ENCODE data around the gene MTHFD1L.
"Not testable (repeated sequence)": the region's sequence is repeated elsewhere in the genome, so short reads cannot be mapped to it uniquely, and the experiment has no call there.

MTHFD1L gene

GRCh38 chr6:151084275-151084674, 218.8 kb downstream of the MTHFD1L start:
- H3K9me3 ChIP-seq (ENCODE audit: severe bottlenecking) = no peaks in the 10 kb centered on the region
- no peaks in the 10 kb centered on the region; the same call in 1 of the 2 replicates for H3K36me3 ChIP-seq
- H3K27ac ChIP-seq = no peak overlapping the region
- TF ChIP-seq CTCF (IDR thresholded peaks at IDR 0.05; ENCODE audit: low read depth, low read length) = no peak
- no peak overlapping the region for H3K4me3 ChIP-seq (ENCODE audit: low read depth, low read length)
- H3K27me3 ChIP-seq (ENCODE audit: insufficient read depth, low read depth, severe bottlenecking) = no peaks in the 10 kb centered on the region
- DNase-seq = no peak

- not testable (repeated sequence) for H3K27ac ChIP-seq; H3K27me3 ChIP-seq (ENCODE audit: insufficient read depth, low read depth, severe bottlenecking); DNase-seq; H3K4me3 ChIP-seq (ENCODE audit: low read depth, low read length); H3K9me3 ChIP-seq (ENCODE audit: severe bottlenecking); H3K36me3 ChIP-seq
These were observed 221.6 kb downstream of the MTHFD1L start for GRCh38 chr6:151087055-151087454.

DNA sequence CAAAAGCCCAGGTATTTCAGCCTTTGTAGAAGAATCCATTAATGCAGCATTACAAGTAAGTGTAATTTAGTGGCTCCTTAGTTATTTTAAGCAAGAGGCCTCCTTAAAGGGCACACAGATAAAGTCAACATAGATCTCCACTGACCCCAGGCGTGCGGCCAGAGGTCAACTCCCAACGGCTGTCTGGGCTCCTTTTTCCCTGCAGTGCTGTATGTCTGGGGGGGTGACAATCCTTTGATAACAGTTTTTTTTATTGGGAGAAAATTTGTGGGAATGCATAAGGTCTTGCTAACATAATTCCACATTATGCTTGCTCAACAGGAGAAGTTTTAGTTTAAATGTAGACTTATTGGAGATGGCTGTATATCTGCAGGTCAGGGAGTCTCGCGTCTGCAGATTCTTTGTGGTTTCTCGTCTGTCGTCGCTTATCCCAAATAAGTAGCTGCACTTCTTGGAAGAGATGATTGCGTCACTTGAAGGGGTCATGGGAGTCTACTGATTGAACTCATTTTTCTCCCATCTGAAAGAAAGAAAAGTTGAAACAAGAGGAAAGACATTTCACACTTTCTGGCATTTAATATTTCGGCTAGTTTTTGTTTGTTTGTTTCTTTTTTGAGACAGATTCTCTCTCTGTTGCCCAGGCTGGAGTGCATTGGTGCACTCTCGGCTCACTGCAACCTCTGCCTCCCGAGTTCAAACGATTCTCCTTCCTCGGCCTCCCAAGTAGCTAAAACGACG, 222.5 kb downstream of the MTHFD1L start:
- DNase-seq = no peak
- Histone ChIP-seq H3K36me3 (peaks cover 4% of the 10 kb centered on the region), H3K4me3 (ENCODE audit: low read depth, low read length) (no peak overlapping the region), H3K27me3 (ENCODE audit: insufficient read depth, low read depth, severe bottlenecking) (no peaks in the 10 kb centered on the region), H3K9me3 (ENCODE audit: severe bottlenecking) (no peaks in the 10 kb centered on the region), H3K27ac (no peak overlapping the region)
- TF ChIP-seq CTCF (IDR thresholded peaks at IDR 0.05; ENCODE audit: low read depth, low read length) = no peak

DNA sequence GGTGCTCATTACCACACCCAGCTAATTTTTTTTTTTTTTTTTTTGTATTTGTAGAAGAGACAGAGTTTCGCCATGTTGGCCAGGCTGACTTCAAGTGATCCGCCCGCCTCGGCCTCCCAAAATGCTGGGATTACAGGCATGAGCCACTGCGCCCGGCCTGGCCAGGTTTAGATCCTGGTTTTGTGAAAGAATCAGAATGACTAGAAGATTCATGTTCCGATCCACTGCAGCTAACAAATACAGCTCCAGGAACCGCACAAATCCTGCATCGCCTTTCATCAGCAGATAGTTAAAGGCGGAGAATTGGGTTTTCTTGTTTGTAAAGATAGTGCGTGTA, 223.1 kb downstream of the MTHFD1L start:
- Histone ChIP-seq H3K27ac (no peak overlapping the region), H3K36me3 (peaks cover 4% of the 10 kb centered on the region), H3K4me3 (ENCODE audit: low read depth, low read length) (no peak overlapping the region), H3K27me3 (ENCODE audit: insufficient read depth, low read depth, severe bottlenecking) (no peaks in the 10 kb centered on the region), H3K9me3 (ENCODE audit: severe bottlenecking) (no peaks in the 10 kb centered on the region)
- no peak for DNase-seq
- no peak for TF ChIP-seq CTCF (IDR thresholded peaks at IDR 0.05; ENCODE audit: low read depth, low read length)

DNA sequence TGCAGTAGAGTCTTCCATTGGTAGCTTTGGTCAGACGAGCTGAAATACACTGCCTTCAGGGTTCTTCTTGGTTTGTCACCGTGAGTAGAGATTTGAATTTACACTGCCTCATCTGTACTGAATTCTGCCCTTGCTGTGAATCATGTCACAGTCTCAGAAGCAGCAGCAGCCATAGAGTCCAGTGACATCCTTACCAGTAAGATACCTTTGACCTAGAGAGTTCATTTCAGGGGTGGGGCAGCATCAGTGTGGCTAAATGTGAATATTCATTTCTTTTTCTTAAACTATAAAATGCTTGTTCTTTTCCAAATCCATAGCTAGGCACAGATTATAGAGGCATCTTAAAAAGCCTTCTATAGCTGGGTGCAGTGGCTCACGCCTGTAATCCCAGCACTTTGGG, 223.5 kb downstream of the MTHFD1L start:
- Histone ChIP-seq H3K27me3 (ENCODE audit: insufficient read depth, low read depth, severe bottlenecking) (no peaks in the 10 kb centered on the region), H3K9me3 (ENCODE audit: severe bottlenecking) (no peaks in the 10 kb centered on the region), H3K27ac (no peak overlapping the region), H3K36me3 (peaks cover 5% of the 10 kb centered on the region), H3K4me3 (ENCODE audit: low read depth, low read length) (no peak overlapping the region)
- TF ChIP-seq CTCF (IDR thresholded peaks at IDR 0.05; ENCODE audit: low read depth, low read length) = no peak
- no peak for DNase-seq

DNA sequence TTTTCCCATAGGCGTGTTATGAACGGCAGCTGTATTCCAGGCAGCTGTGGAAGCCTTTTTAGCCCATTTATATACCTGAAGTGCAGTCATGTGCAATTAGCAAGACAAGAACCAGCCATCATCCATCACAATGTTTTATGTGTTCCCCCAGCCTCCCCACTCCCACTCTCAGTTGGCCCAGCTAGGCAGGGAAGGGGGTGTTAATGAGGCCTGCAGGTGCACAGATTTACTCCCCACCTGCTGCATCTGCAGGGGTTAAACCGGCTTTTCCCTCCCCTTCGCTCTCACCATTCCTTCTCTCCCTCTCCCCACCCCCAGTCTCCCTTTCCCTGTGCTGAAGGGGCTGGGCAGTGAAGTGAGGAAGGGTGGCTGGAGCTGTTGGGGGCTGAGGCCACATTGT, 224.5 kb downstream of the MTHFD1L start:
- Histone ChIP-seq H3K9me3 (ENCODE audit: severe bottlenecking) (no peaks in the 10 kb centered on the region), H3K36me3 (peaks cover 7% of the 10 kb centered on the region), H3K4me3 (ENCODE audit: low read depth, low read length) (no peak overlapping the region), H3K27ac (no peak overlapping the region), H3K27me3 (ENCODE audit: insufficient read depth, low read depth, severe bottlenecking) (no peaks in the 10 kb centered on the region)
- DNase-seq = no peak
- no peak for TF ChIP-seq CTCF (IDR thresholded peaks at IDR 0.05; ENCODE audit: low read depth, low read length)

Measured in WERI-Rb-1 (cell line).